Thoracic aorta (tissue), 2 donors: ENCODE data around the gene EHD4. TPM values are rescaled to one million over a fixed set of nuclear protein-coding genes. Genes with fewer than 3 reads are reported as not detected.

ENCODE experiments used
- ATAC-seq: fragments of 150-250 bp; one replicate; pipeline ENCODE4 v1.8.0; 2017; ENCODE audit warnings: low read depth; ENCODE audit not compliant: insufficient number of reproducible peaks, low FRiP score
- DNase-seq: peaks from one replicate; pipeline ENCODE4 v3.0.0-alpha.2; 2020; ENCODE audit warnings: low spot score
- H3K27ac ChIP-seq, 2 donors: fragments of 200-600 bp; sonication (generic); 1 replicate in 1 of 2; 2 replicates in 1 of 2; pipeline ENCODE4 v1.5.1; 2016; ENCODE audit warnings: mild to moderate bottlenecking in 2 of 2, moderate library complexity in 2 of 2
- H3K27me3 ChIP-seq: fragments of 200-600 bp; sonication (generic); replicated peaks from 2 replicates; pipeline ENCODE4 v1.6.0; 2016; ENCODE audit warnings: mild to moderate bottlenecking; ENCODE audit not compliant: insufficient read depth
- H3K36me3 ChIP-seq: fragments of 200-600 bp; sonication (generic); one replicate; pipeline ENCODE4 v1.5.1; 2016
- H3K4me1 ChIP-seq, 2 donors: fragments of 200-600 bp; sonication (generic); 1 replicate in 1 of 2; 2 replicates in 1 of 2; pipeline versions ENCODE4 v1.5.1 to v1.6.0; 2016; ENCODE audit warnings: low read depth in 2 of 2, mild to moderate bottlenecking in 1 of 2; ENCODE audit not compliant: control insufficient read depth in 1 of 2
- H3K4me3 ChIP-seq: fragments of 200-600 bp; sonication (generic); 2 replicates; pipeline ENCODE4 v1.5.1; 2016; ENCODE audit warnings: mild to moderate bottlenecking
- H3K9me3 ChIP-seq: fragments of 200-600 bp; sonication (generic); 2 replicates; pipeline ENCODE4 v1.5.1; 2016
- total RNA-seq, 2 donors: library from RNA; depleted of rRNA; stranded (reverse); fragments of >200 nt; gene quantifications; one replicate each; pipeline versions ENCODE4 v1.1.0 to v1.2.3, GENCODE V29; 2016
- TF ChIP-seq, protein P1 (sequence below): fragments of 200-600 bp; sonication (generic); IDR thresholded peaks from one replicate; pipeline ENCODE4 v1.5.1; 2019; ENCODE audit warnings: antibody characterized with exemption

Gene EHD4
- total RNA-seq, 2 donors from 2014 or later, result 43.6 to 48.1 TPM

DNA sequence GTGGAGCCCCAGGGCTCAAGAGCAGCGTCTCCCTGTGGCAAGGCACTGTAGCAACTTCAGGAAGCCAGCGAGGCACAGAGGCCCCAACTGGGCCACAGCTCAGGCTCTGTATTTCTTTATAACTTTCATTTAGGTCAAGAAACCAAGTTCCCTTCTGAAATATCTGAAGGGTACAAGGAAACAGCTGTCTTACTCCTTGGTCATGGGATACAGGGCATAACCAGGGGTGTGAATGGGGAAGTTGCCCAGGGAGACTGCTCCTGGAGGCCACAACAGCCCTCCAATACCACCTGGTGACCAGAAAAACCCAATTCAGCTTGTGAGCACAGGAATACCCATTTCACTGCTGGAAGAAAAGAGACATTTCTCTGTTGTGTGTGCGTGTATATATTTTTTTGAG, 65.2 kb downstream of the EHD4 start:
- H3K4me1 ChIP-seq, result peaks cover 0 to 17% of the 10 kb centered on the region in 2 donors
- H3K36me3 ChIP-seq, result peaks cover 34% of the 10 kb centered on the region
- H3K4me3 ChIP-seq, result no peak overlapping the region
- H3K9me3 ChIP-seq, result no peaks in the 10 kb centered on the region
- no peak overlapping the region for H3K27ac ChIP-seq
- DNase-seq (no peak), ATAC-seq (no peak)
- TF ChIP-seq, protein P1, sequence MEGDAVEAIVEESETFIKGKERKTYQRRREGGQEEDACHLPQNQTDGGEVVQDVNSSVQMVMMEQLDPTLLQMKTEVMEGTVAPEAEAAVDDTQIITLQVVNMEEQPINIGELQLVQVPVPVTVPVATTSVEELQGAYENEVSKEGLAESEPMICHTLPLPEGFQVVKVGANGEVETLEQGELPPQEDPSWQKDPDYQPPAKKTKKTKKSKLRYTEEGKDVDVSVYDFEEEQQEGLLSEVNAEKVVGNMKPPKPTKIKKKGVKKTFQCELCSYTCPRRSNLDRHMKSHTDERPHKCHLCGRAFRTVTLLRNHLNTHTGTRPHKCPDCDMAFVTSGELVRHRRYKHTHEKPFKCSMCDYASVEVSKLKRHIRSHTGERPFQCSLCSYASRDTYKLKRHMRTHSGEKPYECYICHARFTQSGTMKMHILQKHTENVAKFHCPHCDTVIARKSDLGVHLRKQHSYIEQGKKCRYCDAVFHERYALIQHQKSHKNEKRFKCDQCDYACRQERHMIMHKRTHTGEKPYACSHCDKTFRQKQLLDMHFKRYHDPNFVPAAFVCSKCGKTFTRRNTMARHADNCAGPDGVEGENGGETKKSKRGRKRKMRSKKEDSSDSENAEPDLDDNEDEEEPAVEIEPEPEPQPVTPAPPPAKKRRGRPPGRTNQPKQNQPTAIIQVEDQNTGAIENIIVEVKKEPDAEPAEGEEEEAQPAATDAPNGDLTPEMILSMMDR, result no peak
- no peaks in the 10 kb centered on the region for H3K27me3 ChIP-seq

DNA sequence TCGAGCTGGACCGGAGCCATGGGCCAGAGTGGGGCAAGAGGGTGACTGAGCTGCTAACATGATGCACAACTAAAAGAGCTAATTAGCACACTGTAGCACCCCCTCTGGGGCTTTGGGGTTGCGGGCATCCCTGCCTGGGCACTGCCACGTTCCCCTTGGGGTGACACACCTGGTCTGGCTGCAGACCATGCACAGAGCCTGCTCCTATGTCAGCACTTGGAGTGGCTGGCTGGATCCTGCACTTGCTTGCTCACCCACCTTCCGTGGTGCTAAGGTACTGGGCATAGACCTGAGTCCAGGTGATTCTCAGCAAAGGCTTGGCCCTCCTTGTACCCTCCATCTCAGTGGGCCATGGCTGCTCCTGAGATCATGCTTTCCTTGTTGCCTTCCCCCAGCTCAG, 65.7 kb downstream of the EHD4 start:
- H3K27me3 ChIP-seq, result no peaks in the 10 kb centered on the region
- peaks cover 0 to 17% of the 10 kb centered on the region in 2 donors for H3K4me1 ChIP-seq
- ATAC-seq (no peak), DNase-seq (no peak)
- H3K27ac ChIP-seq, result no peak overlapping the region
- TF ChIP-seq, protein P1, result no peak
- no peaks in the 10 kb centered on the region for H3K9me3 ChIP-seq
- peaks cover 31% of the 10 kb centered on the region for H3K36me3 ChIP-seq
- H3K4me3 ChIP-seq, result no peak overlapping the region

DNA sequence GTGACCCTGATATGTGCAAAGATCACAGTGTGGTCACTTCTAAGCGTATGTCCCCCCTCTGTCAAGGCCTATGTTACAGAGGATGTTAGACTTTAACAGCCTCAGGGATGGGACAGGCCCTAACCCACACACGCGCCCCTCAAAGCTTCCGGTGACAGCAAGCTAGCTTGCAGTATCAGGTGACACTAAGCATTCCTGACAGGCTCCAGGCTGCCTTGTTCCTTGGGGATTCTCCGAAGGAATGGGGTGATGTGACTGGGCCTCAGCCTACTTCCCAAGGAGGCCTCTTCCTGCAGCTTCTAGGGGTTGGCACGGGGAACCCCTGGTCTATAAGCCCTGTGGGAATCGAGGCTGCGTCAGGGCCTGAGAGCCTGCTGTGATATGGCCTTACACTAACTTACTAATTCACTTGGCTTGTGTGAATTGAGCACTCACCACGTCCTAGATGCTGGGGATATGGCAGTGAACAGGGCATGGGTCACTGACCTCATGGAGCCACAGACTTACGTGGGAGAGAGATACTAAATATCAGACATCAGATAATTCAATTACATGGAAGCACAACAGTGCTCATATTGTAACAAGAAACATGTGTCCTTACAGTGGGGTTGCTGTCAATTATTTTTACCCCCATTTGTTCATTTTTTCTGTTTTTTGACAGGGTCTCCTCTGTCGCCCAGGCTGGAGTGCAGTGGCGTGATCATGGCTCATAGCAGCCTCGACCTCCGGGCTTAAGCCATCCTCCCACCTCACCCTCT, 67.1 kb downstream of the EHD4 start:
- DNase-seq (no peak), ATAC-seq (no peak)
- peaks cover 45% of the 10 kb centered on the region for H3K36me3 ChIP-seq
- no peaks in the 10 kb centered on the region for H3K27me3 ChIP-seq
- H3K4me3 ChIP-seq, result no peak overlapping the region
- peaks cover 0 to 17% of the 10 kb centered on the region in 2 donors for H3K4me1 ChIP-seq
- no peaks in the 10 kb centered on the region for H3K9me3 ChIP-seq
- TF ChIP-seq, protein P1, result no peak
- no peak overlapping the region for H3K27ac ChIP-seq

DNA sequence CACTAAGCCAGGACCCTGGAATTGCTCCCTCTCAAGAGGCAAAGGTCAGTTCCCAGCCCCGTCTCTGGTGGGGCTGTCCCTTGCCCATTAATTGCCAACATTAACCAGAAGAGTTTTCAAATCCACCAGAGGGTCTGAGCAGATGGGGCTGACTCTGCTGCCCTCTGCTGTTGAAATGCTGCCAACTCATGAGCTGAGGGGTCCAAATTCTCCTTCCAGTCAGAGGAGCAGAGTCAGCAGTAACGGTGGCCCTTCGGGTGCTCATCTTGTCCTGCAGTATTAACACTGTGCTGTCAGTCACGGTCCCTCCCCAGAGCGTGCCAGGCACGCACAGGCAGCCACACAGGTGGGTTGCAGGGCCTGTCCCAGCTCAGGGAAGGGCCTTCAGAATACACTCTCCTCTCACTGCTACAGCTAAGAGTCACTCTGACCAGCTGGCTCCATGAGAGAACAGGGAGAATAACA, 67.8 kb downstream of the EHD4 start:
- Histone ChIP-seq H3K9me3 (no peaks in the 10 kb centered on the region), H3K27me3 (no peaks in the 10 kb centered on the region), H3K4me1 (peaks cover 0 to 17% of the 10 kb centered on the region in 2 donors), H3K27ac (no peak overlapping the region), H3K4me3 (no peak overlapping the region), H3K36me3 (peaks cover 45% of the 10 kb centered on the region)
- DNase-seq (no peak), ATAC-seq (no peak)
- TF ChIP-seq, protein P1, result peak; percentile 72

DNA sequence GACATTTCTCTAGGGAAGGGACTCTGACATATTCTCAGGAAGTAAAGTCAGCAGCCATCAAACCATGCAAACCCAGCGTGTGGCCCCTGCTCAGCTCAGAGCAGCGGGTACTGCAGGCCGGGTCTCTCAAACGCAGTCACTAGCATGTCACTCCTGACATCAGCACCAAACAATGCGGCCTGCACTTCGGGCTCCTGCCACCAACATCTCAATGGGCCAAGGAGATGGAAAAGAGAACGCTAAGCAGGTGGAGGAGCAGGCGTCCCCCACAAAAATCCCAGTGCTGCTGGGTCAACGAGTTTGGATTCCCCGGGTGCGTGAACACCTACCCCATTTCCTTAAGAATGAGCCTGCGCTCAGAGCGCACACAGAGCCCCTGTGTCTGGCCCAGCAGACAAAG, 68.6 kb downstream of the EHD4 start:
- peaks cover 40% of the 10 kb centered on the region for H3K36me3 ChIP-seq
- ATAC-seq (no peak), DNase-seq (no peak)
- no peaks in the 10 kb centered on the region for H3K9me3 ChIP-seq
- TF ChIP-seq, protein P1, result no peak
- no peak overlapping the region for H3K27ac ChIP-seq
- no peak overlapping the region for H3K4me3 ChIP-seq
- H3K4me1 ChIP-seq, result peaks cover 0 to 17% of the 10 kb centered on the region in 2 donors
- H3K27me3 ChIP-seq, result no peaks in the 10 kb centered on the region
